Ascending aorta (tissue), 2 donors: ENCODE measurements around the gene HOXD3. TPM values are rescaled to one million over a fixed set of nuclear protein-coding genes. Genes with fewer than 3 reads are reported as not detected.

Experiments
- DNase-seq, 2 donors: peaks; one replicate each; pipeline ENCODE4 v3.0.0-alpha.2; 2019; ENCODE audit warnings: low spot score in 2 of 2
- H3K27ac ChIP-seq, 2 donors: fragments of 200-600 bp; sonication (generic); one replicate each; pipeline ENCODE4 v1.5.1; 2016 to 2017; ENCODE audit warnings: mild to moderate bottlenecking in 1 of 2
- H3K27me3 ChIP-seq: fragments of 200-600 bp; sonication (generic); one replicate; pipeline ENCODE4 v1.5.1; 2017
- H3K36me3 ChIP-seq, 2 donors: fragments of 200-600 bp; sonication (generic); one replicate each; pipeline ENCODE4 v1.5.1; 2016
- H3K4me1 ChIP-seq, 2 donors: fragments of 200-600 bp; sonication (generic); one replicate each; pipeline ENCODE4 v1.5.1; 2016 to 2017; ENCODE audit warnings: mild to moderate bottlenecking in 1 of 2
- H3K4me3 ChIP-seq, 2 donors: fragments of 200-600 bp; sonication (generic); one replicate each; pipeline ENCODE4 v1.5.1; 2016 to 2017; ENCODE audit warnings: mild to moderate bottlenecking in 1 of 2
- H3K9me3 ChIP-seq, 2 donors: fragments of 200-600 bp; sonication (generic); one replicate each; pipeline ENCODE4 v1.5.1; 2016
- CTCF ChIP-seq, 3 experiments: fragments of 200-600 bp in 2 of 3; fragments of 450-650 bp in 1 of 3; sonication (generic) in 2 of 3; IDR thresholded peaks; one replicate each; pipeline ENCODE4 v1.5.1; 2016 to 2019; ENCODE audit warnings: antibody characterized with exemption in 3 of 3, mild to moderate bottlenecking in 1 of 3, moderate library complexity in 1 of 3
- intact Hi-C: fragments of 100-400 bp; cut with DNase I; formaldehyde crosslinking; loops from one replicate; pipeline ENCODE4 v1.15.1; 2023
- total RNA-seq: library from RNA; depleted of rRNA; stranded (reverse); fragments of >200 nt; gene quantifications from one replicate; pipeline ENCODE4 v1.1.0, GENCODE V29; 2016

HOXD3 gene
- total RNA-seq, 1 donor from 2014 or later = 8.6 TPM

GRCh38 chr2:176173567-176174381 lies 16.7 kb downstream of the HOXD3 start:
- no peak overlapping the region for H3K27ac ChIP-seq
- no peaks in the 10 kb centered on the region for H3K36me3 ChIP-seq
- peaks cover 18% of the 10 kb centered on the region for H3K27me3 ChIP-seq
- H3K4me1 ChIP-seq = peaks cover 0 to 3% of the 10 kb centered on the region in 2 donors
- intact Hi-C loops = no loop called here
- no peaks in the 10 kb centered on the region for H3K9me3 ChIP-seq
- TF ChIP-seq CTCF (IDR thresholded peaks at IDR 0.05) = no peak
- H3K4me3 ChIP-seq = no peak overlapping the region
- peak in 1 of 2 donors; percentile 2 for DNase-seq

GRCh38 chr2:176174382-176174823 lies 17.3 kb downstream of the HOXD3 start:
- DNase-seq = peak in 1 of 2 donors; percentile 35
- Histone ChIP-seq H3K36me3 (no peaks in the 10 kb centered on the region), H3K4me1 (peaks cover 0 to 3% of the 10 kb centered on the region in 2 donors), H3K27ac (no peak overlapping the region), H3K4me3 (no peak overlapping the region), H3K9me3 (no peaks in the 10 kb centered on the region), H3K27me3 (peaks cover 24% of the 10 kb centered on the region)
- no peak for TF ChIP-seq CTCF (IDR thresholded peaks at IDR 0.05)
- intact Hi-C loops = no loop called here

- no peak overlapping the region for H3K27ac ChIP-seq
- H3K27me3 ChIP-seq = peaks cover 24% of the 10 kb centered on the region
- DNase-seq = peak in 1 of 2 donors; percentile 49
- no peak overlapping the region for H3K4me3 ChIP-seq
- peaks cover 0 to 3% of the 10 kb centered on the region in 2 donors for H3K4me1 ChIP-seq
- TF ChIP-seq CTCF (IDR thresholded peaks at IDR 0.05) = no peak
- H3K9me3 ChIP-seq = no peaks in the 10 kb centered on the region
- intact Hi-C loops = no loop called here
- no peaks in the 10 kb centered on the region for H3K36me3 ChIP-seq
Observed at GRCh38 chr2:176174824-176175708, 18.0 kb downstream of the HOXD3 start.

- Histone ChIP-seq H3K36me3 (no peaks in the 10 kb centered on the region), H3K27ac (no peak overlapping the region), H3K4me1 (peaks cover 0 to 3% of the 10 kb centered on the region in 2 donors), H3K4me3 (no peak overlapping the region), H3K27me3 (peaks cover 24% of the 10 kb centered on the region), H3K9me3 (no peaks in the 10 kb centered on the region)
- no peak for DNase-seq
- no peak for TF ChIP-seq CTCF (IDR thresholded peaks at IDR 0.05)
- intact Hi-C loops = no loop called here
Observed at GRCh38 chr2:176175709-176176607, 18.9 kb downstream of the HOXD3 start.

GRCh38 chr2:176177580-176178037 lies 20.5 kb downstream of the HOXD3 start:
- Histone ChIP-seq H3K36me3 (no peaks in the 10 kb centered on the region), H3K9me3 (no peaks in the 10 kb centered on the region), H3K4me1 (peaks cover 0 to 3% of the 10 kb centered on the region in 2 donors), H3K27me3 (peaks cover 19% of the 10 kb centered on the region), H3K4me3 (peak overlapping the region; percentile 40 to 54), H3K27ac (peak overlapping the region in 1 of 2 donors; percentile 15)
- no peak for TF ChIP-seq CTCF (IDR thresholded peaks at IDR 0.05)
- intact Hi-C loops = no loop called here
- no peak for DNase-seq
